Fibroblast of lung (primary cell): ENCODE measurements around the gene ARPIN.

Experiments
- EZH2 ChIP-seq: IDR thresholded peaks from 2 replicates; pipeline ENCODE4 v1.5.1; 2012; ENCODE audit warnings: low read length, control low read depth, mild to moderate bottlenecking; ENCODE audit errors: missing control alignments
- TF ChIP-seq, protein P1 (sequence below), 2 donors: IDR thresholded peaks in 1 of 2; conservative IDR thresholded peaks in 1 of 2; 1 replicate in 1 of 2; 2 replicates in 1 of 2; pipeline ENCODE4 v1.5.1; 2011 to 2012; ENCODE audit warnings: low read length in 2 of 2, control low read depth in 1 of 2, inconsistent platforms in 1 of 2, low read depth in 1 of 2, mild to moderate bottlenecking in 1 of 2

DNA sequence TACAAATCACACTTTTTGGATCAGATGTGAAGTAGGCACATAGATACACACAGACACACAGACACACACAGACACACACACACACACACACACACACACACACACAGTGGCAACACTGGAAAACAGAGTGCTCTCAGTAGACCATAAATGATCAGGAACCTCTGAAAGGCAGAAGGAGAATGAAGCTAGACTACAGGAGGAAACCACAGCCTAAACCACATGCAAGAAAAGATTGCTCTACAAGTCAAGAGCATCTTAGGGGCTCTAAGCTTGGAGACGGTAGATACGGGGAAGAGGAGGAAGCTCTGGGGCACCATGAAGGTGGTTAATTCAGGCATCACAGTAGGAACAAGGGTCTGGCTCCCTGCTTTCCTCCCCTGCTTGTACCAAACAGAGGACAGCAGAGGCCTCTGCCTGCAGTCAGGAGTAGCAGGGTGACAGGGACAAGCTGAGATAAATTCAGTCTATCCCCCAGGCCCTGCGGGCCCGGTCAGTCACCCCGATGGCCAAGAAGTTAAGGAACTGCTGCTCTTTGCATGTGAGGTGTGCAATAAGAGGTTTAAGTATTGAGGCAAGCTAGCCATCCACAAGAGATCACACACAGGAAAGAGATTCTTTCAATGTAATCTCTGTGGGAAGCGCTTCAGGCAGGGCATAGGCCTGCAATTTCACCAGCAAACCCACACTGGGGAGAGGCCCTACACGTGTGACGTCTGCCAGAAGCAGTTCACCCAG, 23.5 kb upstream of the ARPIN start:
- TF ChIP-seq, protein P1, sequence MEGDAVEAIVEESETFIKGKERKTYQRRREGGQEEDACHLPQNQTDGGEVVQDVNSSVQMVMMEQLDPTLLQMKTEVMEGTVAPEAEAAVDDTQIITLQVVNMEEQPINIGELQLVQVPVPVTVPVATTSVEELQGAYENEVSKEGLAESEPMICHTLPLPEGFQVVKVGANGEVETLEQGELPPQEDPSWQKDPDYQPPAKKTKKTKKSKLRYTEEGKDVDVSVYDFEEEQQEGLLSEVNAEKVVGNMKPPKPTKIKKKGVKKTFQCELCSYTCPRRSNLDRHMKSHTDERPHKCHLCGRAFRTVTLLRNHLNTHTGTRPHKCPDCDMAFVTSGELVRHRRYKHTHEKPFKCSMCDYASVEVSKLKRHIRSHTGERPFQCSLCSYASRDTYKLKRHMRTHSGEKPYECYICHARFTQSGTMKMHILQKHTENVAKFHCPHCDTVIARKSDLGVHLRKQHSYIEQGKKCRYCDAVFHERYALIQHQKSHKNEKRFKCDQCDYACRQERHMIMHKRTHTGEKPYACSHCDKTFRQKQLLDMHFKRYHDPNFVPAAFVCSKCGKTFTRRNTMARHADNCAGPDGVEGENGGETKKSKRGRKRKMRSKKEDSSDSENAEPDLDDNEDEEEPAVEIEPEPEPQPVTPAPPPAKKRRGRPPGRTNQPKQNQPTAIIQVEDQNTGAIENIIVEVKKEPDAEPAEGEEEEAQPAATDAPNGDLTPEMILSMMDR (conservative IDR thresholded peaks at IDR 0.05 in 1 of 2, IDR thresholded peaks at IDR 0.05 in 1 of 2; ENCODE audit: low read depth in 1 of 2, low read length in 2 of 2), result no peak
- TF ChIP-seq EZH2, result no peak
